GM13976 (cell line): Measurements from ENCODE around the gene IGLON5.

Source experiments
- DNase-seq: peaks from one replicate; pipeline ENCODE4 v3.0.0; 2012; ENCODE audit warnings: low spot score
- in situ Hi-C: fragments of 300-500 bp; cut with MboI; formaldehyde crosslinking; loops from one replicate; pipeline ENCODE4 v1.12.0; 2022; ENCODE audit warnings: low sequenced_read_pairs, mixed read lengths, inconsistent platforms; ENCODE audit not compliant: unreplicated experiment
- TF ChIP-seq, protein P1 (sequence below): IDR thresholded peaks from 2 replicates; pipeline ENCODE4 v1.5.1; 2012; ENCODE audit warnings: borderline replicate concordance, mild to moderate bottlenecking; ENCODE audit not compliant: insufficient read depth; ENCODE audit errors: extremely low read depth, missing control alignments, control extremely low read depth

Gene IGLON5

DNA sequence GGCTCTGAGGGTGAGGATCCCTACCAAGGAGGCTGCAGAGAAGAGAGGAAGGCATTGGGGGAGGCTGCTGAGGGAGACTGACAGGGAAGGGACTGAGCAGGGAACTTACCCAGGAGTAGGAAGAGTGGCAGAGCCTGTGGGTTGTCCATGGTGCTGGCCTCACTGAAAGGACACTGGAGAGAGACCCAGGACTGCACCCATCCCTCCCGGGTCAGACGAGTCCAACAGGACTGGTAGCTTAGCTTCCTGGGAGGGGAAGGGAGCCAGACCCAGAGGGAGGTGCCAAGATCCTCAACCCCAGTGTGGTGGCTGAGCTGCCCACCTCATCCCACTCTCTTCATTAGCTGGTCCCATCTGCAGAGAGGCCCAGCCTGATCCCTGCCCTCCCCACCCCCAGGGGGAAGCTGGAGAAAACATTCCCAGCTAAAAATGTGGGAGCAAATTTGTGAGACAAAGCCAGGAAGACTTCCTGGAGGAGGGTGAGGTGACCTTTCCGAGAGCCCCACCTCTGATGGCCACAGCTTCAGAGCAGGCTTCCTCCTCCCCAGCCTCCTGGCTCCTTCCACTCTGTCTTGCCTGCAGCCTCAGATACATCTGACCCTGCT is 30.6 kb downstream of the IGLON5 start, which contains the start of gene VSIG10L:
TSS of gene VSIG10L (minus strand) at position 164 of the 605 bp plus-strand sequence. CDS start at position 149, 15 bp downstream.
- DNase-seq = no peak
- TF ChIP-seq, protein P1, sequence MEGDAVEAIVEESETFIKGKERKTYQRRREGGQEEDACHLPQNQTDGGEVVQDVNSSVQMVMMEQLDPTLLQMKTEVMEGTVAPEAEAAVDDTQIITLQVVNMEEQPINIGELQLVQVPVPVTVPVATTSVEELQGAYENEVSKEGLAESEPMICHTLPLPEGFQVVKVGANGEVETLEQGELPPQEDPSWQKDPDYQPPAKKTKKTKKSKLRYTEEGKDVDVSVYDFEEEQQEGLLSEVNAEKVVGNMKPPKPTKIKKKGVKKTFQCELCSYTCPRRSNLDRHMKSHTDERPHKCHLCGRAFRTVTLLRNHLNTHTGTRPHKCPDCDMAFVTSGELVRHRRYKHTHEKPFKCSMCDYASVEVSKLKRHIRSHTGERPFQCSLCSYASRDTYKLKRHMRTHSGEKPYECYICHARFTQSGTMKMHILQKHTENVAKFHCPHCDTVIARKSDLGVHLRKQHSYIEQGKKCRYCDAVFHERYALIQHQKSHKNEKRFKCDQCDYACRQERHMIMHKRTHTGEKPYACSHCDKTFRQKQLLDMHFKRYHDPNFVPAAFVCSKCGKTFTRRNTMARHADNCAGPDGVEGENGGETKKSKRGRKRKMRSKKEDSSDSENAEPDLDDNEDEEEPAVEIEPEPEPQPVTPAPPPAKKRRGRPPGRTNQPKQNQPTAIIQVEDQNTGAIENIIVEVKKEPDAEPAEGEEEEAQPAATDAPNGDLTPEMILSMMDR = no peak
- in situ Hi-C loops = loop anchor here (25.0 kb wide), 1 partner anchor 320 kb away; no protein-coding TSS in a partner anchor

DNA sequence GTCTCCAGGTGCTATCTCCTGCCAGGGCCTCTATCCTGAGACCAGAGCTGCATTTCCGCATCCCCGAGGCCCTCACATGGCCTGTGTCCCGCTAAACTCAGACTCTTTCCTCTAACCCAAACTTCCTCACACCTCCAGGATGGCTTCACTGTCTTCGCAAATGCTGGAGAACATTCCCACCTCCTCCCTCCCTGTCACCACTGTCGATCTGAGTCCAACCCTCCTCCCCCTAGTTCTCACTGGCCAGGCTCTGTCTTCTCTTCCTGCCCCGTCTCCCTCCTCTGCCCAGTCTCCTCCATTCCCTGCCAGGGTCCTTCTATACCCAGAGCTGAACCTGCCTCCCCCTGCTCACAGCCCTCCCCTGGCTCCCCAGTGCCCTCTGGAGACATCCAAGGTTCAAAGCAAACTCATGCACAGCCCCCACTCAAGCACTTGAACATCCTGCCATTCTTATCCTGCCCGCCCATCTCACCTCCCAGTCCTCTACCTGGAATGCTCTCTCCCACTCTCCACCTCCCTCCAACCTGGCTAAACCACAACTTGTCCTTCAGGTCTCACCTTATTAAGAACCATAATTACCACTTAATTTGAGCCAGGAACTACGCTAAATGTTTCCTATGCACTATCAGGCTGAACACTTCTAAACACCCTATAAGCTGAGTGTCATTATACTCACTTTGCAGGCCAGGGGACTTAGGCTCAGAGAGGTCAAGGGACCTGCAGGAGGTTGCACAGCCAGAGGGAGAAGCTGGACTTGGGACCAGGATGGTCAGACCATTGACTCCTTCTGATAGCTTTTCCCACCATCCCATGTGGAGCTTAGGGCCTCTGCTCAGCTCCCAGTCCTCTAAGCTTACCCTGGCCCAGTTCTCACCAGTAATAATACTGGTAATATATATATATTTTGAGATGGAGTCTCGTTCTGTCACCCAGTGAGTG is 31.5 kb downstream of the IGLON5 start:
- TF ChIP-seq, protein P1 = no peak
- DNase-seq = no peak
- in situ Hi-C loops = loop anchor here (25.0 kb wide), 1 partner anchor 319 kb away; no protein-coding TSS in a partner anchor

DNA sequence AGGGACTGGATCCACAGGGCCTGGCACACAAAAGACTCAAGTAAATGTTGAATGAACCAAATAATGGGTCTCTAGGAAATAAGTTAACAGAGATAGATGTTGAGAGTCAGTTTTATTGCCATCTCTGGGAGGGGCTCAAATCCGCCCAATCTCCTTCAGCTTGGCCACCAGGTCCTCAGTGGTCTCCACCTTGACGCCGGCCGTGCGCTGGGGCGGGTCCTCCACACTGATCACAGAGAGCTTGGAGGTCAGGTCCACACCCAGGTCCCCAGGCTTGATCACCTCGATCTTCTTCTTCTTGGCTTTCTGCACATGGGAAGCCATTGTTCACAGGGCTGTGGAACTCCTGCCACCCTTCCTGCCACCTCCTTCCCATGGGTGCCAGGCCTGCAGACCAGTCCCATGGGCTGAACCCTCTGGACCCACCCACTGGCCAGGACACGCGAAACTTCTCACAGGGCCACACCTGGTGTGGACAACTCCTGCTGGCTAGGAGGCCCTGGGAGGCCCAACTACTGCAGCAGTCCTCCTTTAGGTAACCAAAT is 33.7 kb downstream of the IGLON5 start:
- TF ChIP-seq, protein P1 = no peak
- DNase-seq = no peak
- in situ Hi-C loops = loop anchor here (25.0 kb wide), 1 partner anchor 317 kb away; no protein-coding TSS in a partner anchor

DNA sequence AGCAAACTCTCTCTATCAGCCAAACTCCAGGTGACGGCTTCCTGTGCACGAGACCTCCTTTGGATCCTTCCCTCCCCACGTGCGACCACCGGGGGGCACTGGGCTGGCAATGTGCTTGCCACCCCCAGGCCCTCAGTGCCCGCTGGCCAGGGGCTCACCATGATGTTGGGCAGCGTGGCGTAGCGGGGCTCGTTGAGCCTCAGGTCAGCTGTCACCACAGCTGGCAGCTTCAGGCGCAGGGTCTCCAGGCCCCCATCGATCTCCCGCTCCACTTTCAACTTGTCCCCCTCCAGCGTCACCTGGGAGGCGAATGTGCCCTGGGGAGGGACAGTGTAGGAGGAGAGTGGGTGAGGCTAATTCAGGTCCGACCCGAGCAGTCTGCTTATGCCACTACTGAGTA is 35.3 kb downstream of the IGLON5 start:
- in situ Hi-C loops = loop anchor here (25.0 kb wide), 1 partner anchor 316 kb away; no protein-coding TSS in a partner anchor
- TF ChIP-seq, protein P1 = no peak
- no peak for DNase-seq

DNA sequence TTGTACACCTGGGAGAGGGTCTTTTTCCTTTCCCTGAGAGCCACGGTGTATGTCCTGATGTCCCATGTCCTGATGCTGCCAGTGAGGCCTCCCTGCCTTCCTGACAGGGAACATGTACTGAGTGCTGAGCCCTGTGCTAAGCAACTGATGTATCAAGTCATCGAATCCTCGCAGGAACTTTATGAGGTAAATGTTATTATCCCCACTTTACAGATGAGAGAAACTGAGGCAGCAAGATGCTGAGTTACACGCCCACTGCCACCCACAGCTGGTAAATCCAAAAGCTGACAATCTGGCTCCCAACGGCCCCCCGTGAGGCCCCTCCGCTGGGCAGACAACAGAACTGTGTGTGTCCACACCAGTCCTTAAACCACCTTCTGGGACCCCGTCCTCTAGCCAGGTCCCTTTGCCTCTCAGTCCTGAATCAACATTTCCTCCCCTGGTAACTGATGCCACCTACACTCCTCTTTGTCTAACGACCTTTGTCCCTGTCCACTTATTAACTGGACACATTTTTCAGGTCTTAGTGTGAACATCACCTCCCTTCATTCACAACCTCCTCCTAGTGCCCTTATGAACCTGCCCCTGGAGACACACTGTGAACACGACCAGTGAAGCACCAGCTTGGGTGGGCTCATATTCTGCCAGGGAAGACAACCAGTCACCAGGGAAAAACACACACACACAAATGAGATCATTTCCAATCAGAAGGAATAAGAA is 35.9 kb downstream of the IGLON5 start:
- no peak for DNase-seq
- TF ChIP-seq, protein P1 = no peak
- in situ Hi-C loops = loop anchor here (25.0 kb wide), 1 partner anchor 315 kb away; no protein-coding TSS in a partner anchor
